Hepatocyte (in vitro differentiated cells): ENCODE measurements around the gene TANC1.

ENCODE experiments used
- EZH2 ChIP-seq: fragments of 200-600 bp; sonication (generic); IDR thresholded peaks from 2 replicates; pipeline ENCODE4 v1.6.1; 2016; ENCODE audit warnings: antibody characterized with exemption, mild to moderate bottlenecking, borderline replicate concordance
- EZH2phosphoT487 ChIP-seq: fragments of 200-600 bp; sonication (generic); IDR thresholded peaks from one replicate; pipeline ENCODE4 v1.6.1; 2018; ENCODE audit warnings: antibody characterized with exemption, mild to moderate bottlenecking, low read depth, moderate library complexity; ENCODE audit not compliant: unreplicated experiment, severe bottlenecking
- TF ChIP-seq, protein P1 (sequence below): fragments of 200-600 bp; sonication (generic); IDR thresholded peaks from 2 replicates; pipeline ENCODE4 v1.5.1; 2016; ENCODE audit warnings: antibody characterized with exemption, mild to moderate bottlenecking; ENCODE audit not compliant: poor library complexity

DNA sequence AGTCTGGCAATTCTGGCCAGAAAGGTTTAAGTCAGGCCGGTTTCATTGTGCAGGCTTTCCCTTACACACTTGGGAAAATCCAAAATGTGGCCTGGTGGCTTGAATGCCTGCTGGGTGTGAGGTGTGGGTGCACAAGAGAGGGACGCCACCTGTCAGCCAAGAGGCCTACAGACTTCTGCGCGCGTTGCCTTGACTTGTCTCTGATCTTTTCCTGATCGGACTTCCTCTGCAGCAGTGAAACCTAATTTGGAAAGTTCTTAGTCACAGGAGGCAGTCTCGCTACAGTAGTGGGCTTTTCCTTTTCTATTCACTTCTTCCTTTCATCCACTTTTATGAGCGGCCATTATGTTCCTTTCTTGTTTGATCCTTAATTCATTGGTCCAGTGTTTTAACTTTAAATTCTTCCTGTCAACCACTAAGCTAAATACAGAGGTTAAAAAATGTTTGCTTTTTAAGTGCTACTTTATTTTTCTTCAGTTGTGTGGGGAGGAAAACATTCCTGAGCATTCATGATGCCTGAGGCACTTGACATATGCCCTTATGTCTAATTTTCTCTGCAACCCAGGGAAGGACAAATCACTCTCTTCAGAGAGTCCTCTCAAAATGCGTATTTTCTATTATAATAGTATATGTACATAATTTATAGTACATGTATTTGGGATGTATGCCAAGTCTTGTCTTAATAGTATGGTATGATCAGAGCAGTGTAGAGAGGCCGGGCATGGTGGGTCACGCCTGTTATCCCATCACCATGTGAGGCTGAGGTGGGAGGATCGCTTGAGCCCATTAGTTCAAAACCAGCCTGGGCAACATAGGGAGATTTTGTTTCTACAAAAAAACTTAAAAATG is 189.1 kb downstream of the TANC1 start:
- no peak for TF ChIP-seq EZH2
- TF ChIP-seq, protein P1, sequence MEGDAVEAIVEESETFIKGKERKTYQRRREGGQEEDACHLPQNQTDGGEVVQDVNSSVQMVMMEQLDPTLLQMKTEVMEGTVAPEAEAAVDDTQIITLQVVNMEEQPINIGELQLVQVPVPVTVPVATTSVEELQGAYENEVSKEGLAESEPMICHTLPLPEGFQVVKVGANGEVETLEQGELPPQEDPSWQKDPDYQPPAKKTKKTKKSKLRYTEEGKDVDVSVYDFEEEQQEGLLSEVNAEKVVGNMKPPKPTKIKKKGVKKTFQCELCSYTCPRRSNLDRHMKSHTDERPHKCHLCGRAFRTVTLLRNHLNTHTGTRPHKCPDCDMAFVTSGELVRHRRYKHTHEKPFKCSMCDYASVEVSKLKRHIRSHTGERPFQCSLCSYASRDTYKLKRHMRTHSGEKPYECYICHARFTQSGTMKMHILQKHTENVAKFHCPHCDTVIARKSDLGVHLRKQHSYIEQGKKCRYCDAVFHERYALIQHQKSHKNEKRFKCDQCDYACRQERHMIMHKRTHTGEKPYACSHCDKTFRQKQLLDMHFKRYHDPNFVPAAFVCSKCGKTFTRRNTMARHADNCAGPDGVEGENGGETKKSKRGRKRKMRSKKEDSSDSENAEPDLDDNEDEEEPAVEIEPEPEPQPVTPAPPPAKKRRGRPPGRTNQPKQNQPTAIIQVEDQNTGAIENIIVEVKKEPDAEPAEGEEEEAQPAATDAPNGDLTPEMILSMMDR: no peak
- no peak for TF ChIP-seq EZH2phosphoT487
